GM19240 (cell line): Measurements from ENCODE around the gene EVPL.
"Not testable (repeated sequence)": the region's sequence is repeated elsewhere in the genome, so short reads cannot be mapped to it uniquely, and the experiment has no call there.

Experiments used
- DNase-seq: peaks from one replicate; pipeline ENCODE4 v3.0.0; 2011; ENCODE audit warnings: low spot score; ENCODE audit not compliant: insufficient read length

Gene EVPL

DNA sequence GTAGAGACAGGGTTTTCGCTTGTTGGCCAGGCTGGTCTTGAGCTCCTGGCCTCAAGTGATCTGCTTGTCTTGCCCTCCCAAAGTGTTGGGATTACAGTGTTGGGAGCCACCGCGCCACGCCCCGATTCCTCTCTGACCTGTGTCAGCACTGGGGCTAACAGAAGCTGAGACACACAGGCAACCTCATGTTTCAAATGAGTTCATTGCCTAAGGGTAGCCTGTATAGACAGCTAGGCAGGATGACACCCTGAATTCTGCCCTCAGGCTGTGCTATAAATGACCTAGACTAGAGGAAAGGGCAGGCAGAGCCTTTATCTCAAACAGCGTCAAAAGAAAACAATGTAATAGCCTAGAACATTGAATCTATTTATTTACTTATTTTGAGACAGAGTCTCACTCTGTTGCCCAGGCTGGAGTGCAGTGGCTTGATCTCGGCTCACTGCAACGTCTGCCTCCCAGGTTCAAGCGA lies 28.7 kb downstream of the EVPL start:
- DNase-seq: no peak

GRCh38 chr17:75996665-75997590 lies 30.2 kb downstream of the EVPL start:
- peak; percentile 50 for DNase-seq

DNA sequence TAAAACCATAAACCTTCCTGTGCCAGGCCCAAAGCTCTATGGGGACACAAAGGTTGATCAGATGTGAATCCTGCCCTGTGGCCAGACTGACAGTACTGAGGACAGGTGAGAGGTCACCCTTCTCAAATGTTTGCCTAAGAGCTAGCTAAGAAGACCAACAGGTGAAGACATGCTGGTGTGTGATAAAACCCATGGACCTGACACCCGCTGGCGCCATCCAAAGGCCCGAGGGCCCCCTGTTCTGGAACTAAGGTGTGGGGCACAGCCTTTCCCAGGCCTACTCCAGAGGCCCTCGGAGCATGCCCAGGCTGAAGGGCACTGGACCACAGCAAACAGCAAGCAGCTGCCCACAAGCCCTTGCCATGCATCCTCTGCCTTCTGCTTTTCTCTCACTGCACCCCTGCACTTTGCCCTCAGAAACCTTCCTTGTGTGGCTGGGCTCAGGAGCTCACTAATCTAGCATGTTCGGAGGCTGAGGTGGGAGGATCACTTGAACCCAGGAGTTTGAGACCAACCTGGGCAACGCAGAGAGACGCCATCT lies 31.7 kb downstream of the EVPL start:
- DNase-seq: no peak

DNA sequence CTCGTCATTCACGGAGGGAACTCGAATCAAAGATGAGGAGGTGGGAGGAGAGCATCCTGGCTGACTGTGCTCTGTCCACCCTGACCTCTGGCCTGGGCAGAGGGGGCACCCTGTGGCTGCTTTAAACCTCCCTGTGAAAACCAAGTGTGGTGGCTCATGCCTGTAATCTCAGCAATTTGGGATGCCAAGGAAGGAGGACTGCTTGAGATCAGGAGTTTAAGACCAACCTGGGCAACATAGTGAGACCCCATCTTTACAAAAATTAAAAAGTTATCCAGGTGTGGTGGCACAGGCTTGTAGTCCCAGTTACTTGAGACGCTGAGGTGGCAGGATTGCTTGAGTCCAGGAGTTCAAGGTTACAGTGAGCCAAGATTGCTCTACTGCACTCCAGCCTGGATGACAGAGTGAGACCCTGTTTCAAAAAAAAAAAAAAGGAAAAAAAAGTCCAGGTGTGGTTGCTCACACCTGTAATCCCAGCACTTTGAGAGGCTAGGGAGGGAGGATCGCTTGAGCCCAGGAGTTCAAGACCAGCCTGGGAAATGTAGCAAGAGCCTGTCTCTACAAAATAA lies 32.2 kb downstream of the EVPL start:
- DNase-seq: no peak

DNA sequence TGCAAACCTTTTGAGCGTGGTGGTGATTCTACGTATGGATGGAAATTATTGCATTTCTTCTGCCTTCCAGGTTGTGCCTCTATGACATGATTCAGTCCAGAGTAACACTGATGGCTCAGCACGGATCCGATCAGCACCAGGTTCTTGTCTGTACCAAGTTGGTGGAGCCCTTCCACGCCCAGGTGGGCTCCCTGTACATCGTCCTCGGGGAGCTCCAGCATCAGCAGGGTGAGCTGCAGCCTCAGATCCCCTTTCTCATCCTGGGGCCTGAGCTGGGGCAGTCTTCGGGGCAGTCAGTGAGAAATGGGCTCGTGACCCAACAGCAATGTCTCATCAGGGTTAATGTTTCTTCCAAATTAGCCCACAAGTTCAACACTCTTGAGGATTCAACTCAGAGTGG lies 35.7 kb downstream of the EVPL start:
- no peak for DNase-seq

GRCh38 chr17:75987041-75987440 lies 40.1 kb downstream of the EVPL start:
- DNase-seq: no peak

DNA sequence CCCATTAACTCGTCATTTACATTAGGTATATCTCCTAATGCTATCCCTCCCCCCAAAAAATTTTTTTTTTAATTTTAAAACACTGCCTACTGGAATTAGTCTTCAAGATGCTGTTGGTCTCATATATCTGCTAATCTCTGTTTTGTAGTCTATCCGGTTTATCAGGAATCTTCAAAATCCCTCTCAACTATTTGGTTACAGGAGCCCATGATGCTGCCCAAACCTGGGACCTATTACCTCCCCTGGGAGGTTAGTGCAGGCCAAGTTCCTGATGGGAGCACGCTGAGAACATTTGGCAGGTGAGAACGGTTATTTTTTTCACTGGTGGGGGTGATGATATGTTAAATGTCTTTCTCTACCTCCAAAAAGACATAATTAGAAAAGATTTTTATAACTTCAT lies 41.1 kb downstream of the EVPL start:
- no peak for DNase-seq

- DNase-seq: no peak
These were observed 43.5 kb downstream of the EVPL start for GRCh38 chr17:75983501-75984181.

GRCh38 chr17:75981019-75981615 lies 46.0 kb downstream of the EVPL start:
- DNase-seq: no peak

GRCh38 chr17:75980188-75981018 lies 46.7 kb downstream of the EVPL start:
- no peak for DNase-seq

- no peak for DNase-seq
These were observed 47.4 kb downstream of the EVPL start for GRCh38 chr17:75979705-75980187.

- peak; percentile 85 for DNase-seq
These were observed 48.0 kb downstream of the EVPL start, which contains the start of the genes ACOX1 and TEN1 for GRCh38 chr17:75978938-75979704. Gene ACOX1, minus strand, starts transcription at chr17:75979166. Its CDS starts 93 bp downstream, at chr17:75979073. Gene TEN1, plus strand, starts transcription at chr17:75979240. Its CDS starts 6,953 bp downstream, at chr17:75986193.

DNA sequence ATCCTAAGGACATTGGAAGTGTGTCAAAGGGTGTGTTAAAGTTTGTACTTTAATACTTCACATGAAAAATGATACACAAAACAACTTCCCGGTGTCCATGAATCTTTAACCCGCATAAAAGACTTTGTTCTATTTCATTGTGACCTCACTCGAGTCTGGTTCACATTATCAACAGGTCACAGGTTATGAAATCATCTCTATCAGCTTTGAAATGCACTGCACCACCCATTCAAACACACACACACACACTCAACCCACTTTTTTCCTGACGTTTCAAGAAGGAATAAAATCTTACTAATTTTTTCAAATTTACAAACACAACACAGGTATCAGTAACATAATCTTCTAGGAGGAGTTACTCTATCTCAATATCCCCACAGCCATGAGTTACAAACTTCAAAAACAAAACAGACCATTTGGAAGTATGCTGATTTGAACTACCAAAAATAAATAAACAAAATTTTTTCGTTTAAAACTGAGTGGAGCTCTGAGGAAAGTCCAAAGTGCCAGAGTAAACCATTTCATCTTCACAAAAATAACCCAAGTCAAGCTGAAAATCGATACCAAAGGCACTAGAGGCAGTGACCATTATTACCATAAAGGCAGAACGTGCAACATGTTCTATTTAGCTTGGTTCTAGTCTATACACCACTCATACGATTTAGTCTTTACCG lies 50.8 kb downstream of the EVPL start:
- no peak for DNase-seq

DNA sequence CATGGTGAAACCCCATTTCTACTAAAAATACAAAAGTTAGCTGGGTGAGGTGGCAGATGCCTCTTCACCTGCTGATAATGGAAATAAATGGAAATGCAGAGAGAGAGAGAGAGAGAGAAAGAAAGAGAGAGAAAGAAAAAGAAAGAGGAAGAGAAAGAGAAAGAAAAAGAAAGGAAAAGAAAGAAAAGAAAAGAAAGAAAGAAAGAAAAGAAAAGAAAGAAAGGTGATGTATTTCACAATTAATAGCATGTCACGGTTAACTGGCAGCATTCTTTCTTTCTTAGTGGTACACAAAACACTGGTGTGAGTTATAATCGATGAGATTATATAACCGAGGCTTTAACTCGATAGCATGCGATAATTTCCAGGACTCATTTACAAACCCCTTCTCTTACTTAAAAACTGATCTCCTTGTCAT lies 51.3 kb downstream of the EVPL start:
- no peak for DNase-seq

- DNase-seq: not testable (repeated sequence)
These were observed 51.9 kb downstream of the EVPL start for GRCh38 chr17:75975187-75975586.

DNA sequence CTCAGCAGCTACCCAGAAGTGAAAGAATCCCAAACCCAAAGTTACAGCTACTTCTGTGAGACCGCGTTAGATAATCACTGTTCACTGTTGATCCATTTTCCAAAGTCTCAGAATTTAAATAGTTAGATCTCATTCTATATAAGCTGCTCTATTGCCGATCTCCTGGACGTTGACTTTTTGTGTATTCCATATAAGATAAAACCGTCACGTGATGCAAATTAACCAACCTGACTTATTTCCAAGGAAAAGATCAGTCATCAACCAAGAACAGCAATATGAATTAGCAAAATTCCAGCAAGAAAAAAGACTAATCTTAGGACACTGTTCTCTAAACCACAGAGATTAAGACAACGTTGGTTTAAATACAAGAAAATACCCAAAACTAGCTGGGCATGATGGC lies 56.5 kb downstream of the EVPL start:
- no peak for DNase-seq

GRCh38 chr17:75970011-75970523 lies 57.0 kb downstream of the EVPL start:
- no peak for DNase-seq

- not testable (repeated sequence) for DNase-seq
These were observed 58.1 kb downstream of the EVPL start for GRCh38 chr17:75969044-75969443.

DNA sequence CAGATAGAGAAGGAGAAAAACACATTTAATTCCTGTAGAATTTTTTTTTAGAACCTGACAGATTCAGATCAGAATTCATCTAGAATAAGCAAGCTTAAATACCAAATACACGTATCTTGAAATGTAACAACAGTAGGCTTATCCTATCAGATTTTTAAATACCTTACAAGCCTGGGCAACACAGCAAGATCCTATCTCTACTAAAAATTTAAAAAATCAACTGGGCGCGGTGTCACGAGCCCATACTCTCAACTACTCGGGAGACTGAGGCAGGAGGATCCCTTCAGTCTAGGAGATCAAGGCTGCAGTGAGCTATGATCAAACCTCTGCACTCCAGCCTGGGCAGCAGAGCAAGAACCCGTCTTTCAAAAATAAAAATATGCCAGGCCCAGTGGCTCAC lies 61.6 kb downstream of the EVPL start:
- no peak for DNase-seq
